Smooth muscle cell (in vitro differentiated cells): Measurements from ENCODE around the gene CDH4. TPM values are rescaled to one million over a fixed set of nuclear protein-coding genes. Genes with fewer than 3 reads are reported as not detected.

Source experiments
- DNase-seq: peaks from one replicate; lab custom pipeline; 2025; ENCODE audit not compliant: unreplicated experiment; lab: John Stamatoyannopoulos, UW
- H2AFZ ChIP-seq: fragments of 200-600 bp; sonication (generic); 2 replicates; pipeline ENCODE4 v1.6.0; 2016; ENCODE audit warnings: antibody characterized with exemption, low read depth, mild to moderate bottlenecking
- H3F3A ChIP-seq: fragments of 200-600 bp; sonication (generic); 2 replicates; pipeline ENCODE4 v1.6.0; 2017; ENCODE audit warnings: antibody characterized with exemption, low read depth
- H3K27ac ChIP-seq: fragments of 200-600 bp; sonication (generic); 2 replicates; pipeline ENCODE4 v1.5.1; 2016; ENCODE audit warnings: low read depth, mild to moderate bottlenecking
- H3K27me3 ChIP-seq: fragments of 200-600 bp; sonication (generic); 2 replicates; pipeline ENCODE4 v1.6.1; 2016; ENCODE audit warnings: low read depth, mild to moderate bottlenecking
- H3K36me3 ChIP-seq: fragments of 200-600 bp; sonication (generic); 2 replicates; pipeline ENCODE4 v1.5.1; 2016; ENCODE audit warnings: low read depth
- H3K4me1 ChIP-seq: fragments of 200-600 bp; sonication (generic); 2 replicates; pipeline ENCODE4 v1.5.1; 2016; ENCODE audit warnings: low read depth
- H3K4me2 ChIP-seq: fragments of 200-600 bp; sonication (generic); 2 replicates; pipeline ENCODE4 v1.6.0; 2016; ENCODE audit warnings: mild to moderate bottlenecking
- H3K4me3 ChIP-seq: fragments of 200-600 bp; sonication (generic); 2 replicates; pipeline ENCODE4 v1.5.1; 2016; ENCODE audit warnings: mild to moderate bottlenecking
- H3K79me2 ChIP-seq: fragments of 200-600 bp; sonication (generic); 2 replicates; pipeline ENCODE4 v1.6.0; 2016; ENCODE audit warnings: low read depth, mild to moderate bottlenecking
- H3K9ac ChIP-seq: fragments of 200-600 bp; sonication (generic); 2 replicates; pipeline ENCODE4 v1.6.0; 2016; ENCODE audit warnings: low read depth
- H3K9me3 ChIP-seq: fragments of 200-600 bp; sonication (generic); replicated peaks from 2 replicates; pipeline ENCODE4 v1.5.1; 2016; ENCODE audit warnings: low read depth
- H4K20me1 ChIP-seq: fragments of 200-600 bp; sonication (generic); 2 replicates; pipeline ENCODE4 v1.6.0; 2016; ENCODE audit warnings: low read depth
- WGBS: methylation state at CpG from one replicate; pipeline ENCODE4 v1.1.7; 2016; ENCODE audit warnings: low lambda C conversion rate; 5-methylcytosine and 5-hydroxymethylcytosine counted together
- polyA plus RNA-seq: library from polyadenylated mRNA; unstranded; fragments of >200 nt; fragmentation: Nextera tagmentation; extraction: Ambion mirVana; gene quantifications from 2 replicates; pipeline ENCODE4 v1.2.1, GENCODE V29; 2016
- total RNA-seq: library from RNA; depleted of rRNA; stranded (reverse); fragments of >200 nt; gene quantifications from 2 replicates; pipeline ENCODE4 v1.2.3, GENCODE V29; 2014
- TF ChIP-seq, protein P1 (sequence below): fragments of 200-600 bp; sonication (generic); IDR thresholded peaks from 2 replicates; pipeline ENCODE4 v1.5.1; 2017; ENCODE audit warnings: borderline replicate concordance, mild to moderate bottlenecking, antibody characterized with exemption; ENCODE audit not compliant: insufficient read depth, poor library complexity, severe bottlenecking

Gene CDH4
- total and polyA plus RNA-seq, 2 experiments from 2014 or later, result 0.03 to 0.04 TPM

DNA sequence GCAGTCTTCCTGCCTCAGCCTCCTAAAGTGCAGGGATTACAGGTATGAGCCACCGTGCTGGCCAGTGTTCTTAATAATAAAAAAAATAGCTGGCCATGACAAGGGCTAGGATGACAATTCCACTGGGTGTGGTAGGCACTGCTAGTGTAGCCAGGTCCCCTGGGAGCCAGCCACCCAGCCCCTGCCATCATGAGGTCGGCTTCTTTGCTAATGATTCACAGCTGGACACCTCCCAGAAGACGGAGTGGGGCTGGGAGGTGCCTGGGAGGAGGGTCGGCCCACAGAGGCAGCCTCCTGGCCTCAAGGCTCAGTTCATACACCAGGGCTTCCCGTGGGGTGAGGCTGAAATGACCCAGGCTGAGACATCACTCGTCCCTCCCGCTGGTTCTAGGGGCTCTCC is 583.2 kb downstream of the CDH4 start:
- H3K4me2 ChIP-seq, result no peak overlapping the region
- H3F3A ChIP-seq, result no peaks in the 10 kb centered on the region
- TF ChIP-seq, protein P1, sequence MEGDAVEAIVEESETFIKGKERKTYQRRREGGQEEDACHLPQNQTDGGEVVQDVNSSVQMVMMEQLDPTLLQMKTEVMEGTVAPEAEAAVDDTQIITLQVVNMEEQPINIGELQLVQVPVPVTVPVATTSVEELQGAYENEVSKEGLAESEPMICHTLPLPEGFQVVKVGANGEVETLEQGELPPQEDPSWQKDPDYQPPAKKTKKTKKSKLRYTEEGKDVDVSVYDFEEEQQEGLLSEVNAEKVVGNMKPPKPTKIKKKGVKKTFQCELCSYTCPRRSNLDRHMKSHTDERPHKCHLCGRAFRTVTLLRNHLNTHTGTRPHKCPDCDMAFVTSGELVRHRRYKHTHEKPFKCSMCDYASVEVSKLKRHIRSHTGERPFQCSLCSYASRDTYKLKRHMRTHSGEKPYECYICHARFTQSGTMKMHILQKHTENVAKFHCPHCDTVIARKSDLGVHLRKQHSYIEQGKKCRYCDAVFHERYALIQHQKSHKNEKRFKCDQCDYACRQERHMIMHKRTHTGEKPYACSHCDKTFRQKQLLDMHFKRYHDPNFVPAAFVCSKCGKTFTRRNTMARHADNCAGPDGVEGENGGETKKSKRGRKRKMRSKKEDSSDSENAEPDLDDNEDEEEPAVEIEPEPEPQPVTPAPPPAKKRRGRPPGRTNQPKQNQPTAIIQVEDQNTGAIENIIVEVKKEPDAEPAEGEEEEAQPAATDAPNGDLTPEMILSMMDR, result no peak
- no peak overlapping the region for H3K27ac ChIP-seq
- no peaks in the 10 kb centered on the region for H4K20me1 ChIP-seq
- H3K36me3 ChIP-seq, result no peaks in the 10 kb centered on the region
- no peak overlapping the region for H2AFZ ChIP-seq
- no peak overlapping the region for H3K9ac ChIP-seq
- peaks cover 11% of the 10 kb centered on the region for H3K27me3 ChIP-seq
- no peaks in the 10 kb centered on the region for H3K4me1 ChIP-seq
- no peaks in the 10 kb centered on the region for H3K9me3 ChIP-seq
- no peaks in the 10 kb centered on the region for H3K79me2 ChIP-seq
- no peak overlapping the region for H3K4me3 ChIP-seq
- WGBS, result 71% methylated on average over 6 of the region's 7 CpGs
- no peak for DNase-seq

DNA sequence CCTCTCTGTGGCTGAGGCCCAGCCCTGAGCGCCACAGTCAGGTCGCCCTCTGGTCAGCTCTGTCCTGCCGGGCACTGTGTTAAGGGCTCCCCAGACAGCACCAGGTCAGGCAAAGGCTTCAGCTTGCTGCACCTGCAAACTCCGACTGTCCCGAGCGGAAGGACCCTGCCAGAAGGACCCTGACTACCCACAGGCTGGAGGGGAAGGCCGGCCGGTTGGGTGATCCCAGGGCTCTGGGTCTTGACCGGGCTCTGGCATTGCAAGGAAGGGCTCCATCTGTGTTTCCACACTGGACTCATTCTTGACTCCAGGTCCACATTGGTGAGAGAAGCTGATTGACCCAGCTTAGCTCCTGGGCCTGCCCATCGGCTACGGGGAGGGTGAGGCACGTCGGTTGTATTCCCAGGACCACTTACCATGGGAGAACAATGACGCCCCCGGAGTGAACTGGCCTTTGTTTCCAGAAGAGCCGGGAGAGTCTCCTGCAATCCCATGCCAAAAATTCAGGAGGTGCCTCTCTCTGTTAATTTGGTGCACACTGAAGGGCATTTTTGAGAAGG is 583.8 kb downstream of the CDH4 start:
- H3K9ac ChIP-seq, result no peak overlapping the region
- no peaks in the 10 kb centered on the region for H3K36me3 ChIP-seq
- no peaks in the 10 kb centered on the region for H4K20me1 ChIP-seq
- no peaks in the 10 kb centered on the region for H3K79me2 ChIP-seq
- no peak overlapping the region for H3K27ac ChIP-seq
- TF ChIP-seq, protein P1, result no peak
- H3F3A ChIP-seq, result no peaks in the 10 kb centered on the region
- no peak overlapping the region for H2AFZ ChIP-seq
- no peak for DNase-seq
- no peak overlapping the region for H3K4me2 ChIP-seq
- WGBS, result 87% methylated on average over 16 of the region's 16 CpGs
- no peaks in the 10 kb centered on the region for H3K9me3 ChIP-seq
- no peaks in the 10 kb centered on the region for H3K4me1 ChIP-seq
- no peak overlapping the region for H3K4me3 ChIP-seq
- peaks cover 8% of the 10 kb centered on the region for H3K27me3 ChIP-seq

DNA sequence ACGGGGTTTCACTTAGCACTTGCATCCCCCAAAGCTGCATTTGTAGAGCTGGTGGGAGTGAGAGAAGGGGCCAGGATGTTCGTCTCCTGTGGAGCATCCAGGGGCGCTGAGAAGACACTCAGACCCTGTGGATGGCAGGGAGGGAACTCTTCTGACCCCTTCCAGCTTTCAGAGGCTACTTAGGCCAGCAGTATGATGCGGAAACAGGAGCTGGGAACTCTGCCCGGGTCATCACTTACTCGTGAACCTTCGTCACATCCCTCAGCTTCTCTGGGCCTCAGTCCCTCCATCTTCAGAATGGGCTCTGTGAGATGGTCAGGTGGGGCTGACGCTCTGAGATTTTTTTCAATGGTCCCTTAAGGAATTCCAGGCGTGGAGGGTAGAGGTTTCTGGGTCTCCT is 585.1 kb downstream of the CDH4 start:
- TF ChIP-seq, protein P1, result no peak
- no peak for DNase-seq
- whole genome bisulfite sequencing, result 85% methylated on average over 9 of the region's 9 CpGs

DNA sequence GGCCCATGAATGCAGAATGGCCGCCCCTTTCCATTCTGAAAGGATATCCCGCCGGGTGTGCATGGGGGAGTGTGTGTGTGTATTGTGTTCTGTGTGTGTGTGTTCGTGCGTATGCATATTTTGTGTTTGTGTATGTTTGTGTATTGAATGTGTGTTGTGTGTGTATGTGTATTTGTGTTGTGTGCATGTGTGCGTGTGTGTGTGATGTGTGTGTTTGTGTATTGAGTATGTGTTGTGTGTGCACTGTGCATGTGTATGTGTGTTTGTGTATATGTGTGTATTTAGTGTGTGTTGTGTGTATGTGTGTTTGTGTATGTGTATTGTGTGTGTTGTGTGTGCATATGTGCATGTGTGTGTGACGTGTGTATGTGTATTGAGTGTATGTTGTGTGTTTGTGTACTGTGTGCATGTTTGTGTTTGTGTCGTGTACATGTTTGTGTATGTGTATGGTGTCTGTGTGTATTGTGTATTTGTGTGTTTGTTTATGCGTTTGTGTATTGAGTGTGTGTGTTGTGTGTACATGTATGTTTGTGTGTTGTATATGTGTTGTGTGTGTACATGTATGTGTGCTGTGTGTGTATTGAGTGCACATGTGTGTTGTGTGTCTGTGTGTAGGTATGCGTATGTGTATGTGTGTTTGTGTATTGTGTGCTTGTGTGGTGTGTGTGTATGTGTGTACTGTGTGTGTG is 587.3 kb downstream of the CDH4 start:
- H3F3A ChIP-seq, result no peaks in the 10 kb centered on the region
- no peaks in the 10 kb centered on the region for H3K9me3 ChIP-seq
- no peaks in the 10 kb centered on the region for H3K36me3 ChIP-seq
- no peak overlapping the region for H3K4me3 ChIP-seq
- no peaks in the 10 kb centered on the region for H4K20me1 ChIP-seq
- H3K27ac ChIP-seq, result no peak overlapping the region
- H3K79me2 ChIP-seq, result no peaks in the 10 kb centered on the region
- DNase-seq, result no peak
- H3K4me2 ChIP-seq, result no peak overlapping the region
- no peak overlapping the region for H3K9ac ChIP-seq
- H3K27me3 ChIP-seq, result peaks cover 3% of the 10 kb centered on the region
- no peaks in the 10 kb centered on the region for H3K4me1 ChIP-seq
- no peak overlapping the region for H2AFZ ChIP-seq
- 95% methylated on average over 10 of the region's 10 CpGs for WGBS
- TF ChIP-seq, protein P1, result no peak

More for the DNA sequence above, 585.1 kb downstream of the CDH4 start:
- Histone ChIP-seq H3K4me2 (no peak overlapping the region), H2AFZ (no peak overlapping the region), H3K27me3 (peaks cover 8% of the 10 kb centered on the region), H3F3A (no peaks in the 10 kb centered on the region), H3K9me3 (no peaks in the 10 kb centered on the region), H3K27ac (no peak overlapping the region), H3K4me1 (no peaks in the 10 kb centered on the region), H3K9ac (no peak overlapping the region), H4K20me1 (no peaks in the 10 kb centered on the region), H3K36me3 (no peaks in the 10 kb centered on the region), H3K79me2 (no peaks in the 10 kb centered on the region), H3K4me3 (no peak overlapping the region)
